Caco-2 (cell line): ENCODE results near the gene MEIS1. TPM values are rescaled to one million over a fixed set of nuclear protein-coding genes. Genes with fewer than 3 reads are reported as not detected.

Experiments
- BruUV-seq: library from RNA; stranded (reverse); fragments of 400-500 nt; replicated peaks from 2 replicates; lab custom pipeline; 2021; lab: Mats Ljungman, UMichigan
- CTCF ChIA-PET: fragments of 300-600 bp; sonication (Branson Sonifier 250); formaldehyde crosslinking; loops from one replicate; lab custom pipeline; 2022; ENCODE audit warnings: antibody characterized with exemption; lab: Charles Lee
- POLR2A ChIA-PET: fragments of 300-600 bp; sonication (Branson Sonifier 250); formaldehyde crosslinking; loops from one replicate; lab custom pipeline; 2022; ENCODE audit warnings: antibody characterized with exemption; lab: Charles Lee
- DNase-seq, 2 experiments: peaks; one replicate each; pipeline versions ENCODE4 v3.0.0 to v3.0.0-alpha.2; 2020 to 2022
- H3K27me3 ChIP-seq: replicated peaks from 2 replicates; pipeline ENCODE4 v1.6.0; 2011; ENCODE audit warnings: low read length; ENCODE audit not compliant: control insufficient read depth, insufficient read depth
- H3K36me3 ChIP-seq: 2 replicates; pipeline ENCODE4 v1.5.1; 2011; ENCODE audit warnings: low read length; ENCODE audit not compliant: control insufficient read depth, insufficient read depth
- H3K4me1 ChIP-seq: fragments of 250-450 bp; sonication (Bioruptor Pico); 2 replicates; pipeline ENCODE4 v1.5.1; 2020; ENCODE audit warnings: mild to moderate bottlenecking
- H3K4me3 ChIP-seq: 2 replicates; pipeline ENCODE4 v1.5.1; 2011; ENCODE audit warnings: low read depth, mild to moderate bottlenecking, control low read depth, low read length
- H3K9me3 ChIP-seq: fragments of 250-450 bp; sonication (Bioruptor Pico); 2 replicates; pipeline ENCODE4 v1.5.1; 2020; ENCODE audit warnings: mild to moderate bottlenecking, moderate library complexity
- H3K27ac Mint-ChIP-seq: one replicate; pipeline ENCODE4 v1.8.0; 2022; ENCODE audit warnings: mixed read lengths; ENCODE audit not compliant: unreplicated experiment
- H3K27me3 Mint-ChIP-seq: one replicate; pipeline ENCODE4 v1.8.0; 2022; ENCODE audit warnings: mixed read lengths; ENCODE audit not compliant: insufficient read depth, unreplicated experiment
- H3K36me3 Mint-ChIP-seq: one replicate; pipeline ENCODE4 v1.8.0; 2022; ENCODE audit warnings: mild to moderate bottlenecking, mixed read lengths; ENCODE audit not compliant: insufficient read depth, unreplicated experiment
- H3K4me1 Mint-ChIP-seq: one replicate; pipeline ENCODE4 v1.8.0; 2022; ENCODE audit warnings: low read depth, mixed read lengths; ENCODE audit not compliant: unreplicated experiment
- H3K4me3 Mint-ChIP-seq: one replicate; pipeline ENCODE4 v1.8.0; 2022; ENCODE audit warnings: mild to moderate bottlenecking, moderate library complexity, mixed read lengths; ENCODE audit not compliant: unreplicated experiment
- H3K9me3 Mint-ChIP-seq: one replicate; pipeline ENCODE4 v1.8.0; 2022; ENCODE audit warnings: mixed read lengths; ENCODE audit not compliant: unreplicated experiment
- intact Hi-C: fragments of 100-400 bp; cut with micrococcal nuclease; formaldehyde crosslinking; loops from one replicate; pipeline ENCODE4 v1.10.0; 2022; ENCODE audit not compliant: unreplicated experiment
- total RNA-seq: library from RNA; stranded (reverse); gene quantifications from 2 replicates; pipeline ENCODE4 v1.2.3, GENCODE V29; 2022
- TF ChIP-seq, protein P1 (sequence below), 2 experiments: fragments of 200-600 bp in 1 of 2; IDR thresholded peaks; 1 replicate in 1 of 2; 2 replicates in 1 of 2; pipeline versions ENCODE4 v1.5.1 to v1.8.0; 2011 to 2022; ENCODE audit warnings: antibody characterized with exemption in 1 of 2, control low read depth in 1 of 2, inconsistent platforms in 1 of 2, low read depth in 1 of 2, low read length in 1 of 2, mild to moderate bottlenecking in 1 of 2, moderate library complexity in 1 of 2; ENCODE audit not compliant: insufficient read depth in 1 of 2, severe bottlenecking in 1 of 2, unreplicated experiment in 1 of 2

Gene MEIS1
- total RNA-seq, 1 experiment from 2014 or later: 7.4 TPM

DNA sequence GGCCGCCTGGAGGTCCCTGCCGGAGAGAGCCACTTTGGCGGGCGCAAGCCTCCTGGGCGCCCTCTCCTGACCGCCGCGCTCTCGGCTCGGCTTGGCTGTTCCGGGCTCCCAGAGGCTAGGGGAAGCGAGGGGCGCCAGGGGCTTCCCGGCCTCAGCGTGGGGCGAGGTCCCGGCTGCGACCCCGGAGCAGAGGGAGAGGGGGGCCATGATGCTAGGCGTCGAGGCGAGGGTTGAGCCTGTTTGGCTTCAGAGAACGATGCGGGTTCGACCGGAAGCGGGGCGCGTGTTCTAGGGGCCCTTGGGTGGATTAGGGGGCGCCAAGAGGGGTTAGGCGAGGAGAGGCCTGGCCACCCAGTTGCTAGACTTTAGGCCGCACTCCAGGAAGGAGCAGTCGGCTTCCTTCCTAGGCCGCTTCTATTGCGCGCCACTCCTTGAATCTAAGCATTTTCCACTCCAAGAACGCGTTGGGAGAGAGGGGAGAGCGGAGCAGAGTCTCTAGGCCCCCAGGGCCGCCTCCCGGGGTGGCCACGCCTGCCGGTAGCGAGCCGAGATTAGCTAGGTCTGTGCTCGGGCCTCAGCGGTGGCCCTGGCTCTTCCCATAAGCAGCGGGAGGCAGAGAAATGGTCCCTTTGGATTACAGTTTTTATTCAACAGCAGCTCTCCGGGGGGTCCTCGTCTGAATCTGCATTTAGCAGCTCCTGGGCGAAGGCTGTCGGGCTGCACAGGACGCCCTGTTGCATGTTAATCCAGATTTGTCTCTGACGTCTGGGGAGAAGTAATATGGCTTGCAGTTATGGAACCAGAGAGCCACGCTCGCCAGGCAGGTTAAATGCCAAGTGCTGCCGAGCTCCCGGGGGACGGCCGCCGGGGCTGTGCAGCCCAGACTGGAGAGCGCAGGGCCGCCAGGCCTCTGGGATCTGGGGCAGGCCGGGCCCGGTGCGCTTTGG lies 11.3 kb downstream of the MEIS1 start:
- BruUV-seq: no TSS peak
- Mint-ChIP-seq H3K4me3 (no peak overlapping the region), H3K27me3 (no peaks in the 10 kb centered on the region), H3K4me1 (no peaks in the 10 kb centered on the region), H3K27ac (no peak overlapping the region), H3K9me3 (no peaks in the 10 kb centered on the region), H3K36me3 (no peaks in the 10 kb centered on the region)
- H3K4me3 ChIP-seq: no peak overlapping the region
- no peak for DNase-seq
- H3K4me1 ChIP-seq: no peaks in the 10 kb centered on the region
- ChIA-PET CTCF (no interaction called here), POLR2A (no interaction called here)
- intact Hi-C loops: no loop called here
- H3K27me3 ChIP-seq: no peaks in the 10 kb centered on the region
- H3K36me3 ChIP-seq: no peaks in the 10 kb centered on the region
- TF ChIP-seq, protein P1, sequence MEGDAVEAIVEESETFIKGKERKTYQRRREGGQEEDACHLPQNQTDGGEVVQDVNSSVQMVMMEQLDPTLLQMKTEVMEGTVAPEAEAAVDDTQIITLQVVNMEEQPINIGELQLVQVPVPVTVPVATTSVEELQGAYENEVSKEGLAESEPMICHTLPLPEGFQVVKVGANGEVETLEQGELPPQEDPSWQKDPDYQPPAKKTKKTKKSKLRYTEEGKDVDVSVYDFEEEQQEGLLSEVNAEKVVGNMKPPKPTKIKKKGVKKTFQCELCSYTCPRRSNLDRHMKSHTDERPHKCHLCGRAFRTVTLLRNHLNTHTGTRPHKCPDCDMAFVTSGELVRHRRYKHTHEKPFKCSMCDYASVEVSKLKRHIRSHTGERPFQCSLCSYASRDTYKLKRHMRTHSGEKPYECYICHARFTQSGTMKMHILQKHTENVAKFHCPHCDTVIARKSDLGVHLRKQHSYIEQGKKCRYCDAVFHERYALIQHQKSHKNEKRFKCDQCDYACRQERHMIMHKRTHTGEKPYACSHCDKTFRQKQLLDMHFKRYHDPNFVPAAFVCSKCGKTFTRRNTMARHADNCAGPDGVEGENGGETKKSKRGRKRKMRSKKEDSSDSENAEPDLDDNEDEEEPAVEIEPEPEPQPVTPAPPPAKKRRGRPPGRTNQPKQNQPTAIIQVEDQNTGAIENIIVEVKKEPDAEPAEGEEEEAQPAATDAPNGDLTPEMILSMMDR (IDR thresholded peaks at IDR 0.05; ENCODE audit: insufficient read depth in 1 of 2, low read depth in 1 of 2, low read length in 1 of 2, severe bottlenecking in 1 of 2, unreplicated experiment in 1 of 2): no peak
- no peaks in the 10 kb centered on the region for H3K9me3 ChIP-seq

DNA sequence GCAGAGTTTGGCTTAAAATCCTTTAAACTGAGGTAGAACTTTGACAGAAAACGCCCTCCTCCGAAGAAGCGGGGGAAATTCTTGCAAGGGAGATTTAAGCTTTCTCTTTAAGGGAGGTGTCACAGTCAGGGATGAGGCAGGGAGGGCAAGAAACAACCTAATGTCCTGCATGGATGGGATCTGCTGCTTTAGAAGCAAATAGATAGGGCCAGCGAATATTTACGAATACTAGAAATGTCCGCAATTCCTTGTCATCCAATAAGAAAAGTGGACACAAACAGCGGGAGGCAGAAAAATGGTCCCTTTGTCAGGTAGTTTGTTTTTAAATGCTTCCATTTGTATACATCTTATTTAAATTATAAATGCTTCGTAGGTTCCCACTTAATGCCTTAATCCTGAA lies 12.0 kb downstream of the MEIS1 start:
- Mint-ChIP-seq H3K9me3 (no peaks in the 10 kb centered on the region), H3K4me1 (no peaks in the 10 kb centered on the region), H3K36me3 (no peaks in the 10 kb centered on the region), H3K27me3 (no peaks in the 10 kb centered on the region), H3K4me3 (no peak overlapping the region), H3K27ac (no peak overlapping the region)
- no peaks in the 10 kb centered on the region for H3K9me3 ChIP-seq
- no peak for DNase-seq
- BruUV-seq: no TSS peak
- TF ChIP-seq, protein P1 (IDR thresholded peaks at IDR 0.05; ENCODE audit: insufficient read depth in 1 of 2, low read depth in 1 of 2, low read length in 1 of 2, severe bottlenecking in 1 of 2, unreplicated experiment in 1 of 2): no peak
- ChIA-PET POLR2A (no interaction called here), CTCF (no interaction called here)
- no peak overlapping the region for H3K4me3 ChIP-seq
- no peaks in the 10 kb centered on the region for H3K36me3 ChIP-seq
- no peaks in the 10 kb centered on the region for H3K4me1 ChIP-seq
- intact Hi-C loops: no loop called here
- no peaks in the 10 kb centered on the region for H3K27me3 ChIP-seq

DNA sequence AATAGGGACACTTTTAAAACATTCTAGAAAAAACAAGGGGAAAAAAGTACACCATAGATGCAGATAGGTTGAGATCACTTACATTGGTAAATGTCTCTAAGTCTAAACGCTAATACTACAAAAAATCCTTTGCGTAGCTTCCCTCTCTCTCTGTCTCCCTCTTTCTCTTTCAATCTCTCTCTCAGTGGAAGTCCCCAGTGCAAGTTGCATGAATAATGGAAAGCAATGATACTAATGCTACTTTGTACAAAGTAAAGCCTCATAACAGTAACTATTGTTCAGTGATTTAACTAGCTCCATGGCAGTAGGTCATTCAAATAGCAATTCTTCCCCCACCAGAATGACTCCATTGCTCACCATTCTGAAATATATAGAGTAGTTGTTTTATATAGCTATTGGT lies 12.8 kb downstream of the MEIS1 start:
- intact Hi-C loops: no loop called here
- Histone ChIP-seq H3K36me3 (no peaks in the 10 kb centered on the region), H3K27me3 (no peaks in the 10 kb centered on the region), H3K4me3 (no peak overlapping the region), H3K4me1 (no peaks in the 10 kb centered on the region), H3K9me3 (no peaks in the 10 kb centered on the region)
- H3K36me3 Mint-ChIP-seq: no peaks in the 10 kb centered on the region
- no peak for DNase-seq
- ChIA-PET CTCF (no interaction called here), POLR2A (no interaction called here)
- no peak overlapping the region for H3K27ac Mint-ChIP-seq
- no peaks in the 10 kb centered on the region for H3K27me3 Mint-ChIP-seq
- TF ChIP-seq, protein P1 (IDR thresholded peaks at IDR 0.05; ENCODE audit: insufficient read depth in 1 of 2, low read depth in 1 of 2, low read length in 1 of 2, severe bottlenecking in 1 of 2, unreplicated experiment in 1 of 2): no peak
- no TSS peak for BruUV-seq
- no peak overlapping the region for H3K4me3 Mint-ChIP-seq
- no peaks in the 10 kb centered on the region for H3K4me1 Mint-ChIP-seq
- no peaks in the 10 kb centered on the region for H3K9me3 Mint-ChIP-seq
